ENCODE measurements around the gene TAPT1. TPM values are rescaled to one million over a fixed set of nuclear protein-coding genes. Genes with fewer than 3 reads are reported as not detected.

The TAPT1 gene
- total RNA-seq, 1 experiment from 2014 or later = 13.8 TPM

DNA sequence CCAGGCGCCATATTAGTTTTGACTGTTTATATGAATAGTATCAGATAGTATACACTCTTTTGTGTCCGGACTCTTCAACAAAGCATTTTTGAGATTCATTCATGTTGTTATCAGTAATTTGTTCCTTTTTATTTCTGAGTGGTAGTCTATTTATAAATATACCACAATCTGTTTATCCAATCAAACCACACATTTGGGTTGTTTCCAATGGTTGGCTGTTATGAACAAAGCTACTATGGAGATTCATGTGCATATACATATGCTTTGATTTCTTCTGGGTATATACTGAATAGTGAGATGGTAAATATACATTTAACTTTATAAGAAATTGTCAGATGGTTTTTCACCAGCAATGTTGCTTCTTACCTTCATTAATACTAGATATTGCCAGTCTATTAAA lies 36.8 kb upstream of the TAPT1 start:
- no peaks in the 10 kb centered on the region for H4K20me1 ChIP-seq (ENCODE audit: insufficient read depth)
- H3K79me2 ChIP-seq (ENCODE audit: low read depth) = no peaks in the 10 kb centered on the region
- no peaks in the 10 kb centered on the region for H3K4me1 ChIP-seq (replicated peaks; ENCODE audit: insufficient read depth)
- DNase-seq = no peak
- H3K27ac ChIP-seq = no peak overlapping the region
- H3K36me3 ChIP-seq (ENCODE audit: low read depth) = no peaks in the 10 kb centered on the region
- H3K27me3 ChIP-seq (ENCODE audit: insufficient read depth, low read depth) = no peaks in the 10 kb centered on the region
- CTCF ChIA-PET = no interaction called here
- no peaks in the 10 kb centered on the region for H3K9me2 ChIP-seq (ENCODE audit: insufficient read depth)
- intact Hi-C loops (cut with micrococcal nuclease; ENCODE audit: unreplicated experiment) = loop anchor here (10.0 kb wide), 1 partner anchor 68 kb away; no protein-coding TSS in a partner anchor
- no peak overlapping the region for H2AFZ ChIP-seq
- no peak for TF ChIP-seq EZH2 (IDR thresholded peaks at IDR 0.05; ENCODE audit: low read depth)
- TF ChIP-seq, protein P1, sequence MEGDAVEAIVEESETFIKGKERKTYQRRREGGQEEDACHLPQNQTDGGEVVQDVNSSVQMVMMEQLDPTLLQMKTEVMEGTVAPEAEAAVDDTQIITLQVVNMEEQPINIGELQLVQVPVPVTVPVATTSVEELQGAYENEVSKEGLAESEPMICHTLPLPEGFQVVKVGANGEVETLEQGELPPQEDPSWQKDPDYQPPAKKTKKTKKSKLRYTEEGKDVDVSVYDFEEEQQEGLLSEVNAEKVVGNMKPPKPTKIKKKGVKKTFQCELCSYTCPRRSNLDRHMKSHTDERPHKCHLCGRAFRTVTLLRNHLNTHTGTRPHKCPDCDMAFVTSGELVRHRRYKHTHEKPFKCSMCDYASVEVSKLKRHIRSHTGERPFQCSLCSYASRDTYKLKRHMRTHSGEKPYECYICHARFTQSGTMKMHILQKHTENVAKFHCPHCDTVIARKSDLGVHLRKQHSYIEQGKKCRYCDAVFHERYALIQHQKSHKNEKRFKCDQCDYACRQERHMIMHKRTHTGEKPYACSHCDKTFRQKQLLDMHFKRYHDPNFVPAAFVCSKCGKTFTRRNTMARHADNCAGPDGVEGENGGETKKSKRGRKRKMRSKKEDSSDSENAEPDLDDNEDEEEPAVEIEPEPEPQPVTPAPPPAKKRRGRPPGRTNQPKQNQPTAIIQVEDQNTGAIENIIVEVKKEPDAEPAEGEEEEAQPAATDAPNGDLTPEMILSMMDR (conservative IDR thresholded peaks at IDR 0.05) = no peak
- BruUV-seq (replicated peaks) = no TSS peak
- no peak overlapping the region for H3K4me2 ChIP-seq
- no peaks in the 10 kb centered on the region for H3K9me3 ChIP-seq (ENCODE audit: insufficient read depth, low read depth)
- no peaks in the 10 kb centered on the region for H3F3A ChIP-seq (ENCODE audit: insufficient read depth, low read depth)
- POLR2A ChIA-PET (ENCODE audit: unreplicated experiment) = no interaction called here
- no peak overlapping the region for H3K4me3 ChIP-seq

GRCh38 chr4:16262188-16262587 lies 35.9 kb upstream of the TAPT1 start:
- no peaks in the 10 kb centered on the region for H3K27me3 ChIP-seq (ENCODE audit: insufficient read depth, low read depth)
- CTCF ChIA-PET = no interaction called here
- no peaks in the 10 kb centered on the region for H3K9me3 ChIP-seq (ENCODE audit: insufficient read depth, low read depth)
- no peaks in the 10 kb centered on the region for H3K4me1 ChIP-seq (replicated peaks; ENCODE audit: insufficient read depth)
- intact Hi-C loops (cut with micrococcal nuclease; ENCODE audit: unreplicated experiment) = loop anchor here (10.0 kb wide), 1 partner anchor 67 kb away; no protein-coding TSS in a partner anchor
- H3K79me2 ChIP-seq (ENCODE audit: low read depth) = no peaks in the 10 kb centered on the region
- no peak overlapping the region for H3K27ac ChIP-seq
- H2AFZ ChIP-seq = no peak overlapping the region
- no peak overlapping the region for H3K4me2 ChIP-seq
- H3K36me3 ChIP-seq (ENCODE audit: low read depth) = no peaks in the 10 kb centered on the region
- TF ChIP-seq EZH2 (IDR thresholded peaks at IDR 0.05; ENCODE audit: low read depth) = no peak
- TF ChIP-seq, protein P1 (conservative IDR thresholded peaks at IDR 0.05) = no peak
- no peak overlapping the region for H3K4me3 ChIP-seq
- DNase-seq = no peak
- BruUV-seq (replicated peaks) = no TSS peak
- POLR2A ChIA-PET (ENCODE audit: unreplicated experiment) = no interaction called here
- H3K9me2 ChIP-seq (ENCODE audit: insufficient read depth) = no peaks in the 10 kb centered on the region
- no peaks in the 10 kb centered on the region for H3F3A ChIP-seq (ENCODE audit: insufficient read depth, low read depth)
- no peaks in the 10 kb centered on the region for H4K20me1 ChIP-seq (ENCODE audit: insufficient read depth)

DNA sequence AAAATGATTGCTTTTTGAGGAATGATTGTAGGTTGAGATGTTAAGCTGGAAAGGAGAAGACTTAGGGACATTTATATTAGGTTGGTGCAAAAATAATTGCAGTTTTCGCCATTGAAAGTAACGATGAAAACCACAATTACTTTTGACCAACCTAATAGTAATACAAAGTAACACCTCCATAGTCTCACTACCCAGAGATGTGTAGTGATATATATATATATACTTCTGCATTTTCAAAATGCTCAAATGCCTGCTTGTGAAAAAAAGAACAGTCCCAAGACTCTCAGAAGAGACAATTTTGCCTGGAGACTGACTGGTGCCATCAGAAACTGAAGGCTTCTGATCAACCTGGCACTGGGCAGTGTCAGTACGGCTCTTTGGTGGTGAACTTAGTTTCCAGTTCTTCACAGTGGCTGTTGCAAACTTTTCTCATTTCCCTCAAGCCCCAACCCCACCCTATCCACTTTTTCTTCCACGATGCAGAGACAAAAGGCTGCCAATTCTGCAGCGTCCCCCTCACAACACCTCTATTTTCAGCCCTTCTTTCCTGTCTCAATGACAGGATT lies 35.1 kb upstream of the TAPT1 start:
- no peaks in the 10 kb centered on the region for H3F3A ChIP-seq (ENCODE audit: insufficient read depth, low read depth)
- H3K9me2 ChIP-seq (ENCODE audit: insufficient read depth) = no peaks in the 10 kb centered on the region
- no peaks in the 10 kb centered on the region for H3K36me3 ChIP-seq (ENCODE audit: low read depth)
- TF ChIP-seq EZH2 (IDR thresholded peaks at IDR 0.05; ENCODE audit: low read depth) = no peak
- TF ChIP-seq, protein P1 (conservative IDR thresholded peaks at IDR 0.05) = no peak
- no peaks in the 10 kb centered on the region for H3K79me2 ChIP-seq (ENCODE audit: low read depth)
- no peak overlapping the region for H2AFZ ChIP-seq
- no peaks in the 10 kb centered on the region for H3K9me3 ChIP-seq (ENCODE audit: insufficient read depth, low read depth)
- no peak for DNase-seq
- H3K27me3 ChIP-seq (ENCODE audit: insufficient read depth, low read depth) = no peaks in the 10 kb centered on the region
- no peaks in the 10 kb centered on the region for H3K4me1 ChIP-seq (replicated peaks; ENCODE audit: insufficient read depth)
- no peaks in the 10 kb centered on the region for H4K20me1 ChIP-seq (ENCODE audit: insufficient read depth)
- H3K4me3 ChIP-seq = no peak overlapping the region
- H3K27ac ChIP-seq = no peak overlapping the region
- BruUV-seq (replicated peaks) = no TSS peak
- intact Hi-C loops (cut with micrococcal nuclease; ENCODE audit: unreplicated experiment) = loop anchor here (10.0 kb wide), 1 partner anchor 67 kb away; no protein-coding TSS in a partner anchor
- ChIA-PET POLR2A (ENCODE audit: unreplicated experiment) (no interaction called here), CTCF (no interaction called here)
- H3K4me2 ChIP-seq = no peak overlapping the region

All from PC-9 (cell line).